GM10847 (cell line): ENCODE measurements around the gene CFAP46.

ENCODE experiments used
- POLR2A ChIP-seq: IDR thresholded peaks from 2 replicates; pipeline ENCODE4 v1.6.1; 2011; ENCODE audit not compliant: insufficient read length; ENCODE audit errors: extremely low read depth

CFAP46 gene

GRCh38 chr10:132881186-132881920 is 61.0 kb downstream of the CFAP46 start:
- TF ChIP-seq POLR2A, result no peak

- no peak for TF ChIP-seq POLR2A
Observed at GRCh38 chr10:132880128-132880981, 62.0 kb downstream of the CFAP46 start.

- no peak for TF ChIP-seq POLR2A
Observed at GRCh38 chr10:132879408-132880127, 62.8 kb downstream of the CFAP46 start.

GRCh38 chr10:132878730-132879407 is 63.5 kb downstream of the CFAP46 start:
- TF ChIP-seq POLR2A, result no peak

- no peak for TF ChIP-seq POLR2A
Observed at GRCh38 chr10:132878091-132878729, 64.2 kb downstream of the CFAP46 start.

GRCh38 chr10:132877473-132877872 is 64.9 kb downstream of the CFAP46 start:
- TF ChIP-seq POLR2A, result no peak

- no peak for TF ChIP-seq POLR2A
Observed at GRCh38 chr10:132876993-132877431, 65.4 kb downstream of the CFAP46 start.

GRCh38 chr10:132876131-132876860 is 66.1 kb downstream of the CFAP46 start:
- TF ChIP-seq POLR2A, result no peak

GRCh38 chr10:132875435-132875834 is 66.9 kb downstream of the CFAP46 start:
- TF ChIP-seq POLR2A, result no peak

GRCh38 chr10:132873395-132873794 is 69.0 kb downstream of the CFAP46 start:
- TF ChIP-seq POLR2A, result no peak

- TF ChIP-seq POLR2A, result no peak
Observed at GRCh38 chr10:132872658-132873057, 69.7 kb downstream of the CFAP46 start.

- no peak for TF ChIP-seq POLR2A
Observed at GRCh38 chr10:132870426-132870825, 71.9 kb downstream of the CFAP46 start.

GRCh38 chr10:132869621-132870020 is 72.7 kb downstream of the CFAP46 start:
- no peak for TF ChIP-seq POLR2A

- TF ChIP-seq POLR2A, result no peak
Observed at GRCh38 chr10:132868995-132869394, 73.4 kb downstream of the CFAP46 start.
